IMR-90 (cell line): Measurements from ENCODE around the gene S100A2. TPM values are rescaled to one million over a fixed set of nuclear protein-coding genes. Genes with fewer than 3 reads are reported as not detected.
A peak's percentile ranks its signal among the peaks of the same experiment; 100 is the strongest.

Experiments used
- ATAC-seq: fragments of 200-7000 bp; cut with Tn5 transposase; 2 replicates; pipeline ENCODE4 v1.9.1; 2020; ENCODE audit warnings: low read depth, mild to moderate bottlenecking, moderate library complexity
- BruUV-seq: library from RNA; stranded (reverse); fragments of 400-500 nt; replicated peaks from 2 replicates; lab custom pipeline; 2021; lab: Mats Ljungman, UMichigan
- CTCF ChIA-PET: fragments of 300-600 bp; formaldehyde crosslinking; extraction: SDS; loops from one replicate; lab custom pipeline; 2021; ENCODE audit warnings: antibody characterized with exemption; lab: Yijun Ruan, JAX
- POLR2A ChIA-PET: fragments of 300-600 bp; sonication (Branson Sonifier 250); formaldehyde crosslinking; loops from one replicate; lab custom pipeline; 2022; ENCODE audit warnings: antibody characterized with exemption; ENCODE audit not compliant: unreplicated experiment; lab: Charles Lee
- DNase-seq: peaks from one replicate; pipeline ENCODE4 v3.0.0; 2013
- H2AFZ ChIP-seq: replicated peaks from 2 replicates; pipeline ENCODE3; 2013; ENCODE audit warnings: low read length, mild to moderate bottlenecking; ENCODE audit not compliant: poor library complexity
- H2AK5ac ChIP-seq: 2 replicates; pipeline ENCODE4 v1.6.1; 2013; ENCODE audit warnings: low read depth, low read length, inconsistent platforms
- H2AK9ac ChIP-seq: replicated peaks from 2 replicates; pipeline ENCODE3; 2013; ENCODE audit warnings: mild to moderate bottlenecking, low read depth, low read length, moderate library complexity; ENCODE audit not compliant: poor library complexity
- H2BK120ac ChIP-seq: 2 replicates; pipeline ENCODE4 v1.6.1; 2013; ENCODE audit warnings: low read depth, low read length, inconsistent platforms
- H2BK15ac ChIP-seq: 3 replicates; pipeline ENCODE4 v1.6.1; 2013; ENCODE audit warnings: low read depth, low read length, inconsistent platforms
- H2BK20ac ChIP-seq: 2 replicates; pipeline ENCODE4 v1.6.1; 2013; ENCODE audit warnings: low read depth, mild to moderate bottlenecking, inconsistent platforms, low read length, moderate library complexity
- H2BK5ac ChIP-seq: 2 replicates; pipeline ENCODE4 v1.6.1; 2013; ENCODE audit warnings: mild to moderate bottlenecking, low read depth, low read length, inconsistent platforms; ENCODE audit not compliant: poor library complexity, severe bottlenecking
- H3K14ac ChIP-seq: replicated peaks from 2 replicates; pipeline ENCODE4 v1.6.1; 2013; ENCODE audit warnings: low read depth, low read length, inconsistent platforms
- H3K18ac ChIP-seq: 2 replicates; pipeline ENCODE4 v1.6.1; 2013; ENCODE audit warnings: low read depth, low read length, control low read depth
- H3K23ac ChIP-seq: 2 replicates; pipeline ENCODE4 v1.6.1; 2013; ENCODE audit warnings: low read depth, low read length, inconsistent platforms
- H3K27ac ChIP-seq: 2 replicates; pipeline ENCODE4 v1.5.1; 2013; ENCODE audit warnings: mild to moderate bottlenecking, control low read depth, low read length; ENCODE audit not compliant: insufficient read depth
- H3K27me3 ChIP-seq: 2 replicates; pipeline ENCODE4 v1.6.1; 2013; ENCODE audit warnings: low read length; ENCODE audit not compliant: control insufficient read depth, insufficient read depth
- H3K36me3 ChIP-seq: 2 replicates; pipeline ENCODE4 v1.6.1; 2013; ENCODE audit warnings: low read length, mixed read lengths; ENCODE audit not compliant: control insufficient read depth, insufficient read depth
- H3K4ac ChIP-seq: 2 replicates; pipeline ENCODE4 v1.6.1; 2013; ENCODE audit warnings: low read depth, low read length, inconsistent platforms
- H3K4me1 ChIP-seq: 2 replicates; pipeline ENCODE4 v1.6.1; 2013; ENCODE audit warnings: low read length, mixed read lengths; ENCODE audit not compliant: control insufficient read depth, insufficient read depth
- H3K4me2 ChIP-seq: 2 replicates; pipeline ENCODE4 v1.6.1; 2013; ENCODE audit warnings: low read depth, mild to moderate bottlenecking, control low read depth, low read length, moderate library complexity
- H3K4me3 ChIP-seq: 2 replicates; pipeline ENCODE4 v1.5.1; 2013; ENCODE audit warnings: low read depth, mild to moderate bottlenecking, control low read depth, low read length, moderate library complexity; ENCODE audit not compliant: insufficient read depth
- H3K56ac ChIP-seq: 2 replicates; pipeline ENCODE4 v1.6.1; 2013; ENCODE audit warnings: low read length, inconsistent platforms; ENCODE audit not compliant: insufficient read depth; ENCODE audit errors: extremely low read depth
- H3K79me1 ChIP-seq, 2 experiments: 2 replicates each; pipeline ENCODE4 v1.6.1; 2013; ENCODE audit warnings: low read length in 2 of 2, inconsistent platforms in 1 of 2, low read depth in 1 of 2
- H3K9ac ChIP-seq: 2 replicates; pipeline ENCODE4 v1.6.1; 2013; ENCODE audit warnings: low read depth, low read length, control low read depth
- H3K9me1 ChIP-seq: 2 replicates; pipeline ENCODE4 v1.6.1; 2013; ENCODE audit warnings: low read length, inconsistent platforms; ENCODE audit not compliant: insufficient read depth
- H3K9me3 ChIP-seq: 2 replicates; pipeline ENCODE4 v1.6.1; 2013; ENCODE audit warnings: low read length; ENCODE audit not compliant: control insufficient read depth, insufficient read depth
- H4K20me1 ChIP-seq: 2 replicates; pipeline ENCODE4 v1.6.1; 2013; ENCODE audit warnings: low read length, inconsistent platforms; ENCODE audit not compliant: insufficient read depth
- H4K5ac ChIP-seq: 2 replicates; pipeline ENCODE4 v1.6.1; 2013; ENCODE audit warnings: mild to moderate bottlenecking, low read depth, low read length, control low read depth
- H4K8ac ChIP-seq, 2 experiments: 2 replicates each; pipeline ENCODE4 v1.6.1; 2013; ENCODE audit warnings: low read depth in 2 of 2, low read length in 2 of 2, control low read depth in 1 of 2, inconsistent platforms in 1 of 2
- H4K91ac ChIP-seq: 2 replicates; pipeline ENCODE4 v1.6.1; 2013; ENCODE audit warnings: low read depth, low read length, inconsistent platforms; ENCODE audit not compliant: insufficient read depth
- MAZ ChIP-seq: IDR thresholded peaks from 2 replicates; pipeline ENCODE4 v1.6.1; 2012; ENCODE audit warnings: low read depth, mild to moderate bottlenecking, low read length, improper control_type of control experiment, moderate library complexity, borderline replicate concordance
- RCOR1 ChIP-seq: IDR thresholded peaks from 2 replicates; pipeline ENCODE4 v1.6.1; 2012; ENCODE audit warnings: mild to moderate bottlenecking, low read length, improper control_type of control experiment; ENCODE audit not compliant: insufficient replicate concordance
- WGBS, 2 experiments: methylation state at CpG; one replicate each; pipeline versions ENCODE4 v1.1.5 to v1.1.7; 2013; ENCODE audit warnings: missing lambda C conversion rate in 2 of 2; ENCODE audit not compliant: insufficient read length in 1 of 2; ENCODE audit errors: extremely low coverage in 2 of 2; 5-methylcytosine and 5-hydroxymethylcytosine counted together
- dilution Hi-C: fragments of 300-500 bp; cut with HindIII; formaldehyde crosslinking; loops from one replicate; pipeline ENCODE4 v1.14.3; 2018; ENCODE audit warnings: low sequenced_read_pairs; ENCODE audit not compliant: unreplicated experiment
- in situ Hi-C: fragments of 300-500 bp; cut with MboI; formaldehyde crosslinking; loops from 3 replicates; pipeline ENCODE4 v1.14.3; 2019; ENCODE audit warnings: low sequenced_read_pairs, inconsistent platforms, mixed read lengths
- intact Hi-C: fragments of 100-400 bp; cut with micrococcal nuclease; formaldehyde crosslinking; loops from 2 replicates; pipeline ENCODE4 v1.10.0; 2022
- polyA plus RNA-seq, 3 experiments: library from polyadenylated mRNA; depleted of rRNA; stranded (reverse); fragments of >200 nt; gene quantifications; 2 replicates each; pipeline ENCODE4 v1.2.3, GENCODE V29; 2012; ENCODE audit warnings: low replicate concordance in 1 of 3
- total RNA-seq: library from RNA; depleted of rRNA; stranded (reverse); fragments of >200 nt; gene quantifications from 2 replicates; pipeline ENCODE4 v1.2.3, GENCODE V29; 2012

S100A2 gene
- total and polyA plus RNA-seq, 2 of the 4 experiments (the other 2 are of a cell fraction), result 3.6 to 7.9 TPM

DNA sequence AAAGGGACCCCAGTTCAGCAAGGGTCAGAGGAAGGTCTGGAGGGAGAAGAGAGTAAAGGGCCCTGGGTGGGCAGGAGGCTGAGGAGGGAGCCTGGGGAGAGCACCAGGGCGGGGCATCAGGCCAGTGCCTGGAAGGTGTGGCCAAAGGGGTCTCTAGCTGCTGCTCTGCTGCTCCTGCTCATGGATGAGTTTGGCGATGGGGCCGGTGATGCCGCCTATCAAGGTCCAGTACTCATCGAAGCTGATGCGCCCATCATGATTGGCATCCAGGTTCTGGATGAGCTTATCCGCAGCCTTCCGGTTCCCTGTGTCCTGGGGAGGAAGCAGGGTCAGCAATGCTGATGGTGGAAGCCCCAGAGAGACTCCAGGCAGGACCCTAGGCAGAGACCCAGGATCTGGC is 41.7 kb upstream of the S100A2 start:
- no peak for ATAC-seq
- in situ Hi-C loops, result no loop called here

More for the DNA sequence above, 41.7 kb upstream of the S100A2 start:
- BruUV-seq, result no TSS peak
- Histone ChIP-seq H2AK9ac (peak overlapping the region; percentile 1), H3K4me1 (peaks cover 36% of the 10 kb centered on the region), H3K9ac (no peak overlapping the region), H3K4me2 (no peak overlapping the region), H3K4ac (no peak overlapping the region), H3K9me3 (no peaks in the 10 kb centered on the region), H3K36me3 (peaks cover 22% of the 10 kb centered on the region), H2BK20ac (no peak overlapping the region), H3K27me3 (no peaks in the 10 kb centered on the region), H2BK5ac (no peak overlapping the region), H3K56ac (no peak overlapping the region), H4K20me1 (peaks cover 11% of the 10 kb centered on the region; the same call in 1 of the 2 replicates), H3K79me1 (peaks cover 15 to 68% of the 10 kb centered on the region in 2 experiments), H3K9me1 (peaks cover 17% of the 10 kb centered on the region), H3K27ac (no peak overlapping the region), H2AFZ (no peak overlapping the region), H2AK5ac (no peak overlapping the region), H3K23ac (no peak overlapping the region), H2BK120ac (no peak overlapping the region), H3K4me3 (no peak overlapping the region), H2BK15ac (no peak overlapping the region), H4K8ac (peak overlapping the region in 1 of 2 experiments; percentile 26; a peak in 1 of 4 replicates), H3K18ac (no peak overlapping the region), H4K91ac (peak overlapping the region; percentile 23; the same call in 1 of the 2 replicates), H3K14ac (no peak overlapping the region), H4K5ac (no peak overlapping the region)
- dilution Hi-C loops, result no loop called here
- 100% methylated on average over 6 of the region's 8 CpGs; no CpG with 5 or more reads in 1 of the 2 experiments for WGBS, 2 experiments
- ChIA-PET CTCF (interaction anchor here (1.0 kb wide), 1 partner anchor 16 kb away, joined by 6 read pairs; no protein-coding TSS in a partner anchor), POLR2A (interaction anchor here (0.6 to 1.3 kb wide), 2 partner anchors 20 to 43 kb away, joined by 5 to 17 read pairs; partner anchors contain the start of gene S100A13)
- TF ChIP-seq RCOR1 (no peak), MAZ (no peak)
- intact Hi-C loops, result no loop called here
- no peak for DNase-seq
